Effector memory CD4-positive, alpha-beta T cell (primary cell): ENCODE results near the gene MPDU1.

Experiments
- DNase-seq, 3 donors: peaks; one replicate each; pipeline ENCODE4 v3.0.0-alpha.2; 2020
- H3K27ac ChIP-seq: 2 replicates; pipeline ENCODE4 v1.7.0; 2013; ENCODE audit warnings: mild to moderate bottlenecking, low read length, moderate library complexity; ENCODE audit not compliant: insufficient read depth, poor library complexity, severe bottlenecking
- H3K27me3 ChIP-seq: replicated peaks from 2 replicates; pipeline ENCODE4 v1.7.0; 2013; ENCODE audit warnings: mild to moderate bottlenecking, low read length; ENCODE audit not compliant: insufficient read depth, control insufficient read depth, poor library complexity, severe bottlenecking
- H3K36me3 ChIP-seq: 2 replicates; pipeline ENCODE4 v1.7.0; 2013; ENCODE audit warnings: mild to moderate bottlenecking, low read length, moderate library complexity; ENCODE audit not compliant: control insufficient read depth, insufficient read depth
- H3K4me1 ChIP-seq: 2 replicates; pipeline ENCODE4 v1.7.0; 2013; ENCODE audit warnings: low read length, mild to moderate bottlenecking; ENCODE audit not compliant: control insufficient read depth, insufficient read depth, poor library complexity, severe bottlenecking
- H3K4me3 ChIP-seq: 2 replicates; pipeline ENCODE4 v1.7.0; 2013; ENCODE audit warnings: low read length, low read depth, mild to moderate bottlenecking; ENCODE audit not compliant: insufficient read depth, poor library complexity, severe bottlenecking
- H3K9me3 ChIP-seq: 2 replicates; pipeline ENCODE4 v1.7.0; 2013; ENCODE audit warnings: mild to moderate bottlenecking, low read length, moderate library complexity; ENCODE audit not compliant: control insufficient read depth

MPDU1 gene

GRCh38 chr17:7560172-7561027, 23.3 kb upstream of the MPDU1 start:
- no peak overlapping the region for H3K4me3 ChIP-seq
- H3K4me1 ChIP-seq = peaks cover 19% of the 10 kb centered on the region
- DNase-seq = no peak
- peak overlapping the region; percentile 97 for H3K27ac ChIP-seq
- peaks cover 23% of the 10 kb centered on the region for H3K36me3 ChIP-seq
- H3K9me3 ChIP-seq = no peaks in the 10 kb centered on the region
- no peaks in the 10 kb centered on the region for H3K27me3 ChIP-seq

GRCh38 chr17:7561028-7561575, 22.6 kb upstream of the MPDU1 start:
- Histone ChIP-seq H3K4me1 (peaks cover 19% of the 10 kb centered on the region), H3K36me3 (peaks cover 30% of the 10 kb centered on the region), H3K9me3 (no peaks in the 10 kb centered on the region), H3K4me3 (peak overlapping the region; percentile 92), H3K27ac (peak overlapping the region; percentile 97), H3K27me3 (no peaks in the 10 kb centered on the region)
- DNase-seq = peak; percentile 65 to 79 (median 73)

- peaks cover 19% of the 10 kb centered on the region for H3K4me1 ChIP-seq
These were observed 22.0 kb upstream of the MPDU1 start, which contains the start of gene SENP3 for GRCh38 chr17:7561589-7562207. SENP3 (plus strand) TSS chr17:7561919; CDS start chr17:7563077, 1,158 bp downstream.

GRCh38 chr17:7562208-7562605, 21.4 kb upstream of the MPDU1 start:
- Histone ChIP-seq H3K9me3 (no peaks in the 10 kb centered on the region), H3K36me3 (peaks cover 33% of the 10 kb centered on the region), H3K27ac (peak overlapping the region; percentile 97), H3K4me3 (peak overlapping the region; percentile 92), H3K4me1 (peaks cover 19% of the 10 kb centered on the region), H3K27me3 (no peaks in the 10 kb centered on the region)
- DNase-seq = no peak

More at GRCh38 chr17:7561589-7562207, 22.0 kb upstream of the MPDU1 start, which contains the start of gene SENP3:
- Histone ChIP-seq H3K27me3 (no peaks in the 10 kb centered on the region), H3K9me3 (no peaks in the 10 kb centered on the region), H3K36me3 (peaks cover 30% of the 10 kb centered on the region), H3K4me3 (peak within 1 kb of the TSS; percentile 92), H3K27ac (peak within 1 kb of the TSS; percentile 97)
- peak; percentile 87 to 91 (median 88) for DNase-seq

- Histone ChIP-seq H3K4me1 (peaks cover 16% of the 10 kb centered on the region), H3K27ac (peak overlapping the region; percentile 97), H3K4me3 (peak overlapping the region; percentile 92), H3K36me3 (peaks cover 33% of the 10 kb centered on the region), H3K27me3 (no peaks in the 10 kb centered on the region), H3K9me3 (no peaks in the 10 kb centered on the region)
- DNase-seq = no peak
These were observed 20.4 kb upstream of the MPDU1 start for GRCh38 chr17:7563115-7563869.

GRCh38 chr17:7569571-7569970, 14.1 kb upstream of the MPDU1 start:
- no peaks in the 10 kb centered on the region for H3K9me3 ChIP-seq
- H3K36me3 ChIP-seq = peaks cover 50% of the 10 kb centered on the region
- DNase-seq = no peak
- no peaks in the 10 kb centered on the region for H3K27me3 ChIP-seq
- H3K4me1 ChIP-seq = peaks cover 12% of the 10 kb centered on the region
- no peak overlapping the region for H3K4me3 ChIP-seq
- H3K27ac ChIP-seq = no peak overlapping the region

GRCh38 chr17:7570351-7570750, 13.3 kb upstream of the MPDU1 start:
- no peak for DNase-seq
- peaks cover 50% of the 10 kb centered on the region for H3K36me3 ChIP-seq
- no peak overlapping the region for H3K4me3 ChIP-seq
- H3K27ac ChIP-seq = no peak overlapping the region
- no peaks in the 10 kb centered on the region for H3K27me3 ChIP-seq
- no peaks in the 10 kb centered on the region for H3K9me3 ChIP-seq
- H3K4me1 ChIP-seq = peaks cover 16% of the 10 kb centered on the region

GRCh38 chr17:7572338-7572587, 11.4 kb upstream of the MPDU1 start:
- no peak for DNase-seq
- no peaks in the 10 kb centered on the region for H3K27me3 ChIP-seq
- peaks cover 19% of the 10 kb centered on the region for H3K4me1 ChIP-seq
- no peaks in the 10 kb centered on the region for H3K9me3 ChIP-seq
- peak overlapping the region; percentile 33 for H3K4me3 ChIP-seq
- H3K27ac ChIP-seq = peak overlapping the region; percentile 83
- H3K36me3 ChIP-seq = peaks cover 56% of the 10 kb centered on the region

GRCh38 chr17:7572588-7573323, 10.9 kb upstream of the MPDU1 start:
- Histone ChIP-seq H3K27ac (peak overlapping the region; percentile 98), H3K36me3 (peaks cover 57% of the 10 kb centered on the region), H3K4me1 (peaks cover 19% of the 10 kb centered on the region), H3K27me3 (no peaks in the 10 kb centered on the region), H3K4me3 (peak overlapping the region; percentile 100), H3K9me3 (no peaks in the 10 kb centered on the region)
- DNase-seq = peak; percentile 100
